Breast epithelium (tissue), 4 donors: ENCODE results near the gene RIIAD1. TPM values are rescaled to one million over a fixed set of nuclear protein-coding genes. Genes with fewer than 3 reads are reported as not detected.

ENCODE experiments used
- DNase-seq, 2 donors: peaks; one replicate each; pipeline ENCODE4 v3.0.0-alpha.2; 2019; ENCODE audit warnings: low spot score in 2 of 2
- H3K27ac ChIP-seq, 2 donors: fragments of 200-600 bp; sonication (generic) in 1 of 2; one replicate each; pipeline ENCODE4 v1.5.1; 2016 to 2019; ENCODE audit warnings: mild to moderate bottlenecking in 1 of 2
- H3K27me3 ChIP-seq, 2 donors: fragments of 200-600 bp; sonication (generic) in 1 of 2; one replicate each; pipeline versions ENCODE4 v1.5.1 to v1.6.0; 2017 to 2019; ENCODE audit warnings: control low read depth in 1 of 2, mild to moderate bottlenecking in 1 of 2
- H3K36me3 ChIP-seq: fragments of 200-600 bp; one replicate; pipeline ENCODE4 v1.5.1; 2019
- H3K4me1 ChIP-seq, 2 donors: fragments of 200-600 bp; sonication (generic); one replicate each; pipeline ENCODE4 v1.5.1; 2016 to 2019; ENCODE audit warnings: control low read depth in 1 of 2
- H3K4me3 ChIP-seq, 3 donors: fragments of 200-600 bp; sonication (generic); 1 replicate in 2 of 3; 2 replicates in 1 of 3; pipeline ENCODE4 v1.5.1; 2016 to 2019; ENCODE audit warnings: mild to moderate bottlenecking in 3 of 3, moderate library complexity in 2 of 3
- H3K9me3 ChIP-seq, 2 donors: fragments of 200-600 bp; sonication (generic) in 1 of 2; one replicate each; pipeline ENCODE4 v1.5.1; 2016 to 2019; ENCODE audit warnings: control low read depth in 1 of 2
- CTCF ChIP-seq, 3 donors: fragments of 450-650 bp; IDR thresholded peaks; one replicate each; pipeline ENCODE4 v1.5.1; 2016 to 2017; ENCODE audit warnings: antibody characterized with exemption in 3 of 3, mild to moderate bottlenecking in 3 of 3, moderate library complexity in 3 of 3
- POLR2A ChIP-seq: fragments of 450-650 bp; IDR thresholded peaks from one replicate; pipeline ENCODE4 v1.6.1; 2016; ENCODE audit warnings: antibody characterized with exemption, mild to moderate bottlenecking, moderate library complexity
- POLR2AphosphoS5 ChIP-seq, 3 donors: sonication (generic); formaldehyde crosslinking; IDR thresholded peaks; one replicate each; pipeline ENCODE4 v1.6.1; 2017; ENCODE audit warnings: antibody characterized with exemption in 3 of 3
- intact Hi-C: fragments of 100-400 bp; cut with DNase I; formaldehyde crosslinking; loops from one replicate; pipeline ENCODE4 v1.15.1; 2023; ENCODE audit warnings: low total_unique reads
- total RNA-seq, 3 donors: library from RNA; depleted of rRNA; stranded (reverse); fragments of >200 nt; gene quantifications; one replicate each; pipeline ENCODE4 v1.1.0, GENCODE V29; 2016

RIIAD1 gene
- total RNA-seq, 3 donors from 2014 or later: not detected

DNA sequence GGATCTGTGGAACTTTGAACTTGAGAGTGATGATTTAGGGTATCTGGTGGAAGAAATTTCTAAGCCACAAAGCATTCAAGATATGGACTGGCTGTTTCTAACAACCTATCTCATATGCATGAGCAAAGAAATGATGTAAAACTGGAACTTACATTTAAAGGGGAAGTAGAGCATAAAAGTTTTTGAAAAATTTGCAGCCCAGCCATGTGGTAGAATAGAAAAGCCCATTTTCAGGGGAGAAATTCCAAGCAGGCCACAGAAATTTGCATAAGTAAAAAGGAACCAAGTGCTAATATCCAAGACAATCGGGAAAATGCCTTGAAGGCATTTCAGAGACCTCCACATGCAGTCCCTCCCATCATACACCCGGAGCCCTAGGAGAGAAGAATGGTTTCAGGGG is 15.7 kb downstream of the RIIAD1 start:
- Histone ChIP-seq H3K27ac (no peak overlapping the region), H3K9me3 (peaks cover 7 to 9% of the 10 kb centered on the region in 2 donors), H3K4me3 (no peak overlapping the region), H3K27me3 (no peaks in the 10 kb centered on the region), H3K36me3 (no peaks in the 10 kb centered on the region), H3K4me1 (no peaks in the 10 kb centered on the region)
- TF ChIP-seq CTCF (IDR thresholded peaks at IDR 0.05) (no peak), POLR2A (no peak), POLR2AphosphoS5 (IDR thresholded peaks at IDR 0.05) (no peak)
- no peak for DNase-seq
- intact Hi-C loops: no loop called here

- Histone ChIP-seq H3K27me3 (no peaks in the 10 kb centered on the region), H3K36me3 (no peaks in the 10 kb centered on the region), H3K4me1 (no peaks in the 10 kb centered on the region), H3K27ac (no peak overlapping the region), H3K9me3 (peaks cover 7 to 9% of the 10 kb centered on the region in 2 donors), H3K4me3 (no peak overlapping the region)
- DNase-seq: no peak
- intact Hi-C loops: no loop called here
- TF ChIP-seq CTCF (IDR thresholded peaks at IDR 0.05): no peak
- no peak for TF ChIP-seq POLR2AphosphoS5 (IDR thresholded peaks at IDR 0.05)
- TF ChIP-seq POLR2A: no peak
These were observed 16.2 kb downstream of the RIIAD1 start for GRCh38 chr1:151737479-151737878.

GRCh38 chr1:151739590-151740355 is 18.5 kb downstream of the RIIAD1 start:
- peaks cover 7 to 9% of the 10 kb centered on the region in 2 donors for H3K9me3 ChIP-seq
- DNase-seq: peak; percentile 72 to 83
- H3K36me3 ChIP-seq: no peaks in the 10 kb centered on the region
- H3K27ac ChIP-seq: peak overlapping the region; percentile 56 to 57
- H3K4me3 ChIP-seq: peak overlapping the region in 1 of 3 donors; percentile 7
- no peaks in the 10 kb centered on the region for H3K4me1 ChIP-seq
- no peaks in the 10 kb centered on the region for H3K27me3 ChIP-seq
- TF ChIP-seq POLR2AphosphoS5 (IDR thresholded peaks at IDR 0.05): peak in 2 of 3 donors; percentile 18 to 62
- TF ChIP-seq POLR2A: no peak
- peak in 1 of 3 donors; percentile 7 for TF ChIP-seq CTCF (IDR thresholded peaks at IDR 0.05)
- intact Hi-C loops: loop anchor here (2.0 kb wide), 1 partner anchor 155 kb away; no protein-coding TSS in a partner anchor

DNA sequence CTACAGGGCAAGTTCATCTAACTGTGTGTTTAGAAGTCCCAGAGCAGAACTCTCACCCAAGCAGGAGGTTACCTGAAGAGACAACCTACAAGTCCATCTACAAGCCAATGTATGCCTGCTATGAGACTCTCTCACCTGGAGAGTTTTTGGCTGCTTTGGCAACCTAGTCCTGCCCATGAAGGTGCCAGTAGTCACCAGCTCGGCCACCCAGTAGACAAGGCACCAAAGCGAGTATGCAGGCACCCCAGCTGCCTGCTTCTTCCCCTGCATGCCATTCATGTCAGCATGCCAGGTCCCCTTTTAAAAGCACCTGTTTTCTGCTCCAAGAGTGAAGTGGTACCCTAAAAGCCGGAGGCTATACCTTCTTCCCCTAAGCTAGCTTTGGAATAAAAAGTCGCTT is 20.2 kb downstream of the RIIAD1 start:
- peaks cover 7 to 9% of the 10 kb centered on the region in 2 donors for H3K9me3 ChIP-seq
- intact Hi-C loops: loop anchor here (2.0 kb wide), 1 partner anchor 157 kb away; no protein-coding TSS in a partner anchor
- H3K4me1 ChIP-seq: no peaks in the 10 kb centered on the region
- no peaks in the 10 kb centered on the region for H3K27me3 ChIP-seq
- no peak for DNase-seq
- H3K27ac ChIP-seq: no peak overlapping the region
- H3K36me3 ChIP-seq: no peaks in the 10 kb centered on the region
- TF ChIP-seq POLR2AphosphoS5 (IDR thresholded peaks at IDR 0.05) (no peak), CTCF (IDR thresholded peaks at IDR 0.05) (no peak), POLR2A (no peak)
- H3K4me3 ChIP-seq: no peak overlapping the region

DNA sequence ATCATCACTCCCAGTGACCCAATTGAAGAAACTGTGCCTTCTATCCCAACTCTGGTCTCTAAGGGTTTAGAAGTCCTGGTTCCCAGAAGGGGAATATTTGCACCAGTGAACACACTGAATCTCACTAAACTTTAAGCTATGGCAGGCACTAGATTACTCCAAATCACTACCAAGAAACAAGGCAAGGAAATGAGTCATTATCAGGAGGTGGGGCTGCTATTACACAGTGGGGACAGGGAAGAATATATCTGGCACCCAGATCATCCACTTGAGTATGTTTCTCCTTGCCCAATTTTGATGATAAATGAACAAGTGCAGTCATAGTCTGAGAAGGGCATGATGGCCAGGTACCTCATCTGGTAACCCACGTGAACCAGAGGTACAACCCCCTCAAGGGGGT is 35.0 kb downstream of the RIIAD1 start:
- TF ChIP-seq POLR2A (no peak), POLR2AphosphoS5 (IDR thresholded peaks at IDR 0.05) (no peak), CTCF (IDR thresholded peaks at IDR 0.05) (no peak)
- H3K9me3 ChIP-seq: no peaks in the 10 kb centered on the region

More for the DNA sequence above, 35.0 kb downstream of the RIIAD1 start:
- intact Hi-C loops: no loop called here
- no peak for DNase-seq
- no peak overlapping the region for H3K4me3 ChIP-seq
- H3K36me3 ChIP-seq: no peaks in the 10 kb centered on the region
- H3K4me1 ChIP-seq: no peaks in the 10 kb centered on the region
- H3K27ac ChIP-seq: no peak overlapping the region
- H3K27me3 ChIP-seq: no peaks in the 10 kb centered on the region
